GM21381 (cell line): ENCODE measurements around the gene ARHGAP32.
"Not testable (repeated sequence)": the region's sequence is repeated elsewhere in the genome, so short reads cannot be mapped to it uniquely, and the experiment has no call there.

Experiments used
- ATAC-seq: cut with Tn5 transposase; IDR thresholded peaks from one replicate; pipeline ENCODE4 v1.9.1; 2021; ENCODE audit warnings: mild to moderate bottlenecking, moderate library complexity; ENCODE audit not compliant: unreplicated experiment

The ARHGAP32 gene

GRCh38 chr11:128937480-128937879, 254.6 kb downstream of the ARHGAP32 start:
- ATAC-seq = no peak

DNA sequence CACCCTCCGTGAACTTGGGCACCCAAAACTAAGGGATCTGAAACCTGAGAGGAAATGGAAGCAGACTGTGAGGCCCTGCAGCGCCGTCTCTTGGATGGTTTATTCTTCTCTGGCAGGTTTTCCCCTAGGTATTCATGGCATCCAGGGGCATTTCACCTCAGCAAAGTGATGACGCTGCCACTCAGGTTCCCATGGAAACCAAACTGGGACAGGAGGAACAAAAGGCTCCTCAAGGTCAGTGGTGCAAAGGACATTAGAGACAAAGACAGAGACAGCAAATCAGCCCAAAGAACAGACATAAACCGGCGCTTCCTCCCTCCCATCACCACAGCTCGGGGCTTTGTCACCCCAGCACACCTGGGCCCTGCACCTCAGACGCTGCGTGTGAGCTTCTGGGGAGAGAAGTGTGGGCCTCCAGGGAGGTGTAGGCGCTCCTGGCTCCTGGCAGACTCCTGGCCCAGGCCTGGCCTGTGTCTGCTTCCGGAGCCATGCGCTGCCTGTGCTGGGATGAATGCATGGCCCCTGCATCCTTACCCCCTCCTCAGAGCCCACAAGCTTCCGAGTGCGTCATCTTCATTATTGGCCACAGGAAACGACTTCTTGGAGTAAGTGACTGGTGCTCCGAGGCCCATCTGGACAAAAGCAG, 255.4 kb downstream of the ARHGAP32 start:
- ATAC-seq = no peak

DNA sequence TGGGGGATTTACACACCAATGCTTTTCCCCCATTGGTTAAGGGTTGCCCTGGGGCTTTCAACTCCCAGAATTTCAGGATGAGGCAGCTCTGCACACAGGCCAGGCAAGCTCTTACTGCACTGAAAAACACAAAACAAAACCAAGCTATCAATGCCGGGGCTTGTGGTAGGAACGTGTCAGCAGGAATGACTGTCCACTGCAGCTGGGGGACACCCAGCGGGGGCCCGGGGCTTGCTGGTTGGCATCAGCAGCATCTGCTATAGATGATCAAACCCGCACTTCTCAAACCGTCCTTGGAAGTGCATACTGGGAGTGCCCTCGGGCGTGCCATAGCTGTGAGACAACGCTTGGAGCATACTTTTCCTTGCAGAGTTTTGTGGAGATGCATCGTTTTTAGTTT, 257.2 kb downstream of the ARHGAP32 start:
- no peak for ATAC-seq

DNA sequence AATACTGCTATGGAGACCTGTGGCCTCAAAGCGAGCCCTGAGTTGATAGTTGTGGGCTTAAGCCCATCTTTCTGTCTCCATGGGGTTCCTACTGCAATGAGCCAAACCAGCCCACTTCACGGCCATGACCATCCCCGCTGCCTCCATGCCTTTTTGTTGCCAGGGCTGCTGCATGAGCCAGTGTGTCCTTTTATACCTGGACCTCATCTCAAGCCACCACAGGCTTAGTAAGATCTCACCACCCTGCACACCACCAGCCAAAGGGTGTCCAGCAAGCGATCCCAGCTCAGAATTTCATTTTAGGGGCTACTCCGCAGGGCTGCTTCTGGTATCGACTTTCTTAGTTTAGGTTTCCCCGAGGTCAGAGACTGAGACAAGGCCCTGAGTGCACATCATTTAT, 257.8 kb downstream of the ARHGAP32 start:
- no peak for ATAC-seq

- ATAC-seq = no peak
Measured at GRCh38 chr11:128933481-128934178, 258.5 kb downstream of the ARHGAP32 start.

GRCh38 chr11:128931668-128932067, 260.5 kb downstream of the ARHGAP32 start:
- ATAC-seq = no peak

DNA sequence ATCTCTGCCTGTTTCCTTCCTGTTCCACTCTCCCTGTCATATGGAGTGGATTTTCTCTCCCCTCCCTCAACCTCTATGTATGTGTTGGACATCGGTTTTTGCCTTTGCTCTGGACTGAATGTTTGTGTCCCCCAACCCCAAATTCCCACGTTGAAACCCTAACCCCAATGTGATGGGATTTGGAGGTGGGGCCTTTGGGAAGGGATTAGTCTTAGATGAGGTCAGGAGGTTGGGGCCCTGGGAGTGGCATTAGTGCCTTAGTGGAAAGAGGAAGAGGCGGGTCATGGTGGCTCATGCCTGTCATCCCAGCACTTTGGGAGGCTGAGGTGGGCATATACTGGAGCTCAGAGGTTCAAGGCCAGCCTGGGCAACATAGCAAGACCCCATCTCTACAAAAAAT, 261.1 kb downstream of the ARHGAP32 start:
- ATAC-seq = no peak

- ATAC-seq = no peak
Measured at GRCh38 chr11:128929991-128930390, 262.1 kb downstream of the ARHGAP32 start.

- no peak for ATAC-seq
Measured at GRCh38 chr11:128929468-128929867, 262.7 kb downstream of the ARHGAP32 start.

GRCh38 chr11:128928400-128928799, 263.7 kb downstream of the ARHGAP32 start:
- peak; percentile 99 for ATAC-seq

DNA sequence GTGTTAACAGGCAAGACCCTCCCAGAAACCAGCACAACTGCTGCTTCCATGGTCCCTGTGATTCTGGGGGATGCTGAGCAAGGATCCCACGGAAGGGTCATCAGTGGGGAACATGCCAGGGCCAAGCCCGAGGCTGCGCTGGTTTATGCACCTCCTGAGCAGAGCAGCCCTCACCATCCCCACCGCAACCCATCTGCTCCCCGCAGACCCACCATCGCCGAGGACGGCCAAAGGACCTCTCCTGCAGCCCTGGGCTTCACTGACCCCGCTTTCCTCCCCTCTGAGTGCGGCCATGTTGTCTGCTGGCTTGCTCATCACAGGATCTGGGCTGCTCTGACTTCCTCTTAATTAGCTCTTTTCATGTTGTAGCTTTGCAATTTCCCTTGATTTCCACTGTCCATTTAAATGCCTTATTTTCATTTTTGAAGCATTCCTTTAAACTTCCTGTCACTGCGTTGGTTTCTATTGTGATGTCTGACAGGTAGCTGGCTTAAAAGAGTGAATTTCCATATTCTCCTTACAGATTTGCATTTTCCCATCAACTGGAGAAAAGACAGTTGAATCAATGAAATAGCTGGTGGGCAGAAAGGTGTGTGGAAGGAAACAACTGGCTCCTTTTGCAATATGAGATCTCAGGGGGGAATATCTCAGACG, 264.3 kb downstream of the ARHGAP32 start:
- ATAC-seq = no peak

- ATAC-seq = no peak
Measured at GRCh38 chr11:128927108-128927461, 265.0 kb downstream of the ARHGAP32 start.

DNA sequence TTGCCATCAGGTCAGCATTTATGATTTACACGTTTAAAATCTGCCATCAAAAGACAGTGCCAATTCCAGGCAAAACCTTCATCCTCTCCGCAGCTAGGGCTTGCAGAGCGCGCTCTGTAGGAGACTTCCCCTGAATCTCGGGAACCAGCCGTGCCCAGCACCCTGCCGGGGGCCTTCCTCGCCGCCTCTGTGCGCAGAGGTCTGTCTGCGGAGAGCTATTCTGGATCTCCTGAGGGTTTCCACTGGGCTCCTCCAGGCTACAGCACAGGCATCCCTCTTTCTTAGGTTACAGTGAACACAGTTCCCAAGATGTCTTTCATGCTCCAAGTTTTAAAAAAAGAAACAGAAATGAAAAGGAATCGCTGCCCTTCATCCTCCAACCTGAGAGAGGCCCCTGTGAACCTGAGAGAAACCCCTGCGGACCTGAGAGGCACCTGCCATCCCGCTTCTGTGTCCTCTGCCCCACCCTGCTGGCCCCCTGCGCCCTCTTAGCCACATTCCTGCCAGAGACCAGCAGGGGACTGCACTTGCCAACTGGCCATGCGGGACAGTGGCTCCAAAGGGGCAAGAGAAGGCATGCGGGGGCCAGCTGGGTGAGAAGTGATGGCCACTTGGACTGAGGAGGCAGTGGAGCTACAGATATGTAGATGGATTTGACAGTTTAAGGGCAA, 265.6 kb downstream of the ARHGAP32 start:
- ATAC-seq = no peak

GRCh38 chr11:128926000-128926399, 266.1 kb downstream of the ARHGAP32 start:
- ATAC-seq = no peak

DNA sequence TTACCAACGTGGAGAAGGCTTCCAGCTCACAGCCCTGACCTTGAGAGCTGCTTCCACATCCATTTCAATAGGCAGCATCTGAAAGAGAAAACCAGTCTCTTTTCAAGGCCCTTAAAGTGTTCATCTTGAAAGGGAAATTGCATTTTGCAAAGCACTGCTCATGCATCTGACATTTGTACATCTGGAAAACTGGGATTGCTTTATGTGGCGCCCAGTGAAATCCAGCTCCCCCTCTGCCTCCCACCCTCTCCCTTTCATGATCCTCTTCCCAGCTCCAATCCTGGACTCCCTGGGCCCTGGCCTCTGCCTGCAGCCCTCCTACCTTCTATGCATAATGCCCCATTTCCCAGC, 266.9 kb downstream of the ARHGAP32 start:
- no peak for ATAC-seq

DNA sequence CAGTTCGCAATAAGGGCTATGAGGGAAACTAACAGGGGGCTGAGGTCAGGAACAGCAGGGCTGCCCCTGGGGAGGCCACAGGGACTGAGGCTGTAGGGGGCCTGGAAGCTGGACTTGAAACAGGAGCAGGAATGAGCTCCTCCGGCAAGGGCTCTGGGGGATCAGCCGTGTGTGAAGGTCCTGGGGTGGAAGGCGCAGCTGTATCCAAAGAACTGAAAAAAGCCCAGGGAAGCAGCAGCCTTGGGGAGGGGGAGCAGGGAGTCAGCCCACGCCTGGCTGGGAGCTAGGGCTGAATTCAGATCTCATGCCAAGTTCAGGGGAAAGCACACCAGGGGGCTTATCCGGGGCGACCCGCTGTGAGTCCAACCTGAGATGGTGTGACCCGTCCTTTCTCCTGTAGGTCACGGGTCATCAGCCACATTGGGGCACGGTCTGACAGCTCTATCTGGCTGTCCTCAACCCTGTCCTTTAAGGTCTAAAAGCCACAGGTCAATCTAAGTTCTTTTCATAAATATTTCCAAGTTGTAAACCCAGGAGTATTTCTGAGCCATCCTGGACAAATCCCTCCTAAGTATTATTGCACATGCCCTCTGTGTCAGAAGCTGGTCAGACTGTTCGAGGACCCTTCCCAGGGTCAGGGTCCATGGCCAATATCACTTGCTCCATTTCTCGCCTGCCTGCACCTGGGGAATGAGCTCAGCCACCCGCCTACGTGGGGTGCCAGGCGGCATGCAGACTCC, 267.4 kb downstream of the ARHGAP32 start:
- ATAC-seq = no peak

GRCh38 chr11:128924104-128924503, 268.0 kb downstream of the ARHGAP32 start:
- ATAC-seq = no peak

DNA sequence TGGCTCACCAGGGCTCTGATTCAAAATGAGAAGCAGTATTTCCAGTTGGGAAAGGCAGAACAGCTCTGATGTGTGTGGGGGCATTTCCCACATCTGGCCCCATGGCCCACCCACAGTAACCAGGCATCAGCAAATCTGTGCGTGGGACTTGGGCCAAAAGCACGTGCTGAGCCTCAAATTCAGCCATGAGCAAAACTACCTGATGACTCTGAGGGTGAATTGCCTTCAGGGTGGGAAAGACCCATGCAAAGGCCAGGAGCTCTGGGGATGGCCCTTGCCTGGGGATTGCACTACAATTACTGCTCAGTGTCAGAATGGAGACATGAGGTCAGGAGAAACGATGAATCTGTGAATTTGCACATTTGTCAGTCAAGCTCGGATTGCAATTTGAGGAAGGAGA, 270.3 kb downstream of the ARHGAP32 start:
- no peak for ATAC-seq

GRCh38 chr11:128920666-128921065, 271.5 kb downstream of the ARHGAP32 start:
- no peak for ATAC-seq

DNA sequence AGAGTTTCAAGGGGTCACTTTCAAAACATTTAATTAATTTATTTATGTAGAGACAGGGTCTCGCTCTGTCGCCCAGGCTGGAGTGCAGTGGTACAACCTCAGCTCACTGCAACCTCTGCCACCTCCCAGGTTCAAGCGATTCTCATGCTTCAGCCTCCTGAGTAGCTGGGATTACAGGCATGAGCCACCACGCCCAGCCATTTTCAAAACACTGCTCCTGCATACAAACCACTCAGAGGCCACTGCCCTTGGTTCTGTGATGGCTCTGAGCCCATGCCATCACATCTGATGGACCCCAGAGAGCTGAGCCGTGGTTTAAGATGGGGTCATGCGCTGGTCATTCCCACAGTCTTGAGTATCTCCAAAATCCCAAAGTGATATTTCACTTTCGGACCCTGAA, 272.5 kb downstream of the ARHGAP32 start:
- not testable (repeated sequence) for ATAC-seq

- no peak for ATAC-seq
Measured at GRCh38 chr11:128919216-128919615, 272.9 kb downstream of the ARHGAP32 start.
